ENCODE measurements around the gene PLSCR1.

GRCh38 chr3:146557745-146558144 lies 13.3 kb upstream of the PLSCR1 start:
- TF ChIP-seq REST (IDR thresholded peaks at IDR 0.05; ENCODE audit: insufficient replicate concordance, low read depth) (no peak), CTCF (IDR thresholded peaks at IDR 0.05; ENCODE audit: insufficient read depth, low read length) (no peak), POLR2AphosphoS5 (IDR thresholded peaks at IDR 0.05; ENCODE audit: low read depth) (no peak), GABPA (IDR thresholded peaks at IDR 0.05; ENCODE audit: low read depth) (no peak), SPI1 (IDR thresholded peaks at IDR 0.05; ENCODE audit: borderline replicate concordance, low read depth) (peak; percentile 89)

Data from HL-60 (cell line).